Keratinocyte (primary cell): Measurements from ENCODE around the gene RALGAPA2. TPM values are rescaled to one million over a fixed set of nuclear protein-coding genes. Genes with fewer than 3 reads are reported as not detected.

Experiments used
- DNase-seq: peaks from one replicate; pipeline ENCODE4 v3.0.0-alpha.2; 2011; ENCODE audit warnings: low read depth, missing footprints, low spot score
- FAIRE-seq: peaks from 2 replicates; lab custom pipeline; 2011; peaks lifted over from hg19 to GRCh38; lab: Jason Lieb, UNC
- H2AFZ ChIP-seq: 2 replicates; pipeline ENCODE4 v1.6.0; 2012; ENCODE audit warnings: low read length, control low read depth, inconsistent platforms; ENCODE audit not compliant: control insufficient read depth
- H3K27ac ChIP-seq: 2 replicates; pipeline ENCODE4 v1.5.1; 2011; ENCODE audit warnings: low read length; ENCODE audit not compliant: control insufficient read depth, insufficient read depth
- H3K27me3 ChIP-seq: 3 replicates; pipeline ENCODE4 v1.6.0; 2011; ENCODE audit warnings: low read length; ENCODE audit not compliant: control insufficient read depth, insufficient read depth; ENCODE audit errors: extremely low read depth
- H3K36me3 ChIP-seq, 2 experiments: 2 replicates in 1 of 2; 3 replicates in 1 of 2; pipeline ENCODE4 v1.5.1; 2011; ENCODE audit warnings: low read length in 2 of 2, mild to moderate bottlenecking in 1 of 2; ENCODE audit not compliant: control insufficient read depth in 2 of 2, insufficient read depth in 2 of 2; ENCODE audit errors: extremely low read depth in 1 of 2
- H3K4me1 ChIP-seq: 3 replicates; pipeline ENCODE4 v1.5.1; 2011; ENCODE audit warnings: low read length; ENCODE audit not compliant: control insufficient read depth, insufficient read depth; ENCODE audit errors: extremely low read depth
- H3K4me2 ChIP-seq: 3 replicates; pipeline ENCODE4 v1.6.0; 2011; ENCODE audit warnings: low read depth, low read length; ENCODE audit not compliant: control insufficient read depth, insufficient read depth; ENCODE audit errors: extremely low read depth
- H3K4me3 ChIP-seq, 3 experiments: fragments of 200-600 bp in 1 of 3; sonication (generic) in 1 of 3; 2 replicates in 2 of 3; 3 replicates in 1 of 3; pipeline ENCODE4 v1.5.1; 2011 to 2016; ENCODE audit warnings: low read length in 3 of 3, mild to moderate bottlenecking in 3 of 3, control low read depth in 2 of 3, inconsistent platforms in 1 of 3, low read depth in 1 of 3, mixed read lengths in 1 of 3, mixed run types in 1 of 3, moderate library complexity in 1 of 3; ENCODE audit not compliant: control insufficient read depth in 2 of 3, insufficient read depth in 2 of 3; ENCODE audit errors: extremely low read depth in 1 of 3
- H3K79me2 ChIP-seq: 2 replicates; pipeline ENCODE4 v1.6.0; 2012; ENCODE audit warnings: low read length; ENCODE audit not compliant: control insufficient read depth, insufficient read depth
- H3K9ac ChIP-seq: 3 replicates; pipeline ENCODE4 v1.6.0; 2011; ENCODE audit warnings: low read length; ENCODE audit not compliant: control insufficient read depth, insufficient read depth; ENCODE audit errors: extremely low read depth
- H3K9me1 ChIP-seq: 3 replicates; pipeline ENCODE4 v1.6.0; 2011; ENCODE audit warnings: low read length; ENCODE audit not compliant: control insufficient read depth, insufficient read depth; ENCODE audit errors: extremely low read depth
- H3K9me3 ChIP-seq: 2 replicates; pipeline ENCODE4 v1.5.1; 2012; ENCODE audit warnings: low read depth, low read length; ENCODE audit not compliant: control insufficient read depth
- H4K20me1 ChIP-seq: 3 replicates; pipeline ENCODE4 v1.6.0; 2011; ENCODE audit warnings: low read length; ENCODE audit not compliant: control insufficient read depth, insufficient read depth; ENCODE audit errors: extremely low read depth
- CTCF ChIP-seq, 3 experiments: IDR thresholded peaks in 1 of 3; conservative IDR thresholded peaks in 1 of 3; optimal IDR thresholded peaks in 1 of 3; 2 replicates in 2 of 3; 3 replicates in 1 of 3; pipeline versions ENCODE3 to v1.5.1; 2011; ENCODE audit warnings: low read length in 3 of 3, mild to moderate bottlenecking in 3 of 3, moderate library complexity in 2 of 3, control low read depth in 1 of 3, inconsistent platforms in 1 of 3; ENCODE audit not compliant: insufficient read depth in 2 of 3; ENCODE audit errors: extremely low read depth in 1 of 3
- EZH2 ChIP-seq: IDR thresholded peaks from one replicate; pipeline ENCODE4 v1.6.1; 2012; ENCODE audit warnings: inconsistent platforms, mild to moderate bottlenecking, low read length, moderate library complexity
- dilution Hi-C: fragments of 300-500 bp; cut with MboI; formaldehyde crosslinking; loops from one replicate; pipeline ENCODE4 v1.7.0; 2020; ENCODE audit warnings: low sequenced_read_pairs; ENCODE audit not compliant: extremely low pct_ligation_motif_present
- polyA plus RNA-seq, 5 experiments: library from polyadenylated mRNA; depleted of rRNA in 3 of 5; stranded (reverse) in 3 of 5; stranded (forward) in 1 of 5; unstranded in 1 of 5; fragments of >200 nt; gene quantifications; 1 replicate in 1 of 5; 2 replicates in 3 of 5; 3 replicates in 1 of 5; pipeline versions ENCODE4 v1.2.1 to v1.2.3, GENCODE V29; 2011 to 2012; ENCODE audit warnings: missing spikeins in 2 of 5, low read depth in 1 of 5, low replicate concordance in 1 of 5

The RALGAPA2 gene
- polyA plus RNA-seq, 1 donor (not counting 4 experiments of a cell fraction or from before 2014, with no cell fraction given), result 3.2 TPM

GRCh38 chr20:20417876-20418676 is 294.4 kb downstream of the RALGAPA2 start:
- no peak overlapping the region for H3K4me3 ChIP-seq
- no peak overlapping the region for H3K27ac ChIP-seq
- H2AFZ ChIP-seq, result no peak overlapping the region
- no peaks in the 10 kb centered on the region for H3K4me1 ChIP-seq
- H3K27me3 ChIP-seq, result no peaks in the 10 kb centered on the region
- DNase-seq (no peak), FAIRE-seq (no peak)
- no peaks in the 10 kb centered on the region for H3K79me2 ChIP-seq
- no peak for TF ChIP-seq EZH2
- no peak for TF ChIP-seq CTCF (optimal IDR thresholded peaks at IDR 0.05 in 1 of 3, IDR thresholded peaks at IDR 0.05 in 1 of 3, conservative IDR thresholded peaks at IDR 0.05 in 1 of 3; ENCODE audit: extremely low read depth in 1 of 3, insufficient read depth in 2 of 3, low read length in 3 of 3)
- H3K9me3 ChIP-seq, result no peaks in the 10 kb centered on the region
- no peak overlapping the region for H3K9ac ChIP-seq
- H4K20me1 ChIP-seq, result no peaks in the 10 kb centered on the region
- H3K4me2 ChIP-seq, result no peak overlapping the region
- dilution Hi-C loops, result no loop called here
- no peaks in the 10 kb centered on the region for H3K9me1 ChIP-seq
- no peaks in the 10 kb centered on the region for H3K36me3 ChIP-seq

GRCh38 chr20:20415321-20415720 is 297.1 kb downstream of the RALGAPA2 start:
- H3K36me3 ChIP-seq, result no peaks in the 10 kb centered on the region
- DNase-seq (no peak), FAIRE-seq (no peak)
- H2AFZ ChIP-seq, result no peak overlapping the region
- no peak overlapping the region for H3K9ac ChIP-seq
- no peaks in the 10 kb centered on the region for H3K9me1 ChIP-seq
- H3K4me1 ChIP-seq, result no peaks in the 10 kb centered on the region
- no peaks in the 10 kb centered on the region for H4K20me1 ChIP-seq
- dilution Hi-C loops, result no loop called here
- H3K4me3 ChIP-seq, result no peak overlapping the region
- TF ChIP-seq CTCF (optimal IDR thresholded peaks at IDR 0.05 in 1 of 3, IDR thresholded peaks at IDR 0.05 in 1 of 3, conservative IDR thresholded peaks at IDR 0.05 in 1 of 3; ENCODE audit: extremely low read depth in 1 of 3, insufficient read depth in 2 of 3, low read length in 3 of 3) (no peak), EZH2 (no peak)
- H3K79me2 ChIP-seq, result no peaks in the 10 kb centered on the region
- H3K9me3 ChIP-seq, result no peaks in the 10 kb centered on the region
- no peaks in the 10 kb centered on the region for H3K27me3 ChIP-seq
- H3K27ac ChIP-seq, result no peak overlapping the region
- H3K4me2 ChIP-seq, result no peak overlapping the region
